Measurements from ENCODE around the gene TP53AIP1. TPM values are rescaled to one million over a fixed set of nuclear protein-coding genes. Genes with fewer than 3 reads are reported as not detected.

TP53AIP1 gene
- total RNA-seq, 4 donors from 2014 or later: 1.0 TPM; not detected in 3

- no peaks in the 10 kb centered on the region for H3K36me3 ChIP-seq
- no peaks in the 10 kb centered on the region for H3K4me1 ChIP-seq
- H3K4me3 ChIP-seq: no peak overlapping the region
- H3K27me3 ChIP-seq: no peaks in the 10 kb centered on the region
- no peak overlapping the region for H3K27ac ChIP-seq
- no peak for TF ChIP-seq POLR2A (IDR thresholded peaks at IDR 0.05)
- TF ChIP-seq, protein P1, sequence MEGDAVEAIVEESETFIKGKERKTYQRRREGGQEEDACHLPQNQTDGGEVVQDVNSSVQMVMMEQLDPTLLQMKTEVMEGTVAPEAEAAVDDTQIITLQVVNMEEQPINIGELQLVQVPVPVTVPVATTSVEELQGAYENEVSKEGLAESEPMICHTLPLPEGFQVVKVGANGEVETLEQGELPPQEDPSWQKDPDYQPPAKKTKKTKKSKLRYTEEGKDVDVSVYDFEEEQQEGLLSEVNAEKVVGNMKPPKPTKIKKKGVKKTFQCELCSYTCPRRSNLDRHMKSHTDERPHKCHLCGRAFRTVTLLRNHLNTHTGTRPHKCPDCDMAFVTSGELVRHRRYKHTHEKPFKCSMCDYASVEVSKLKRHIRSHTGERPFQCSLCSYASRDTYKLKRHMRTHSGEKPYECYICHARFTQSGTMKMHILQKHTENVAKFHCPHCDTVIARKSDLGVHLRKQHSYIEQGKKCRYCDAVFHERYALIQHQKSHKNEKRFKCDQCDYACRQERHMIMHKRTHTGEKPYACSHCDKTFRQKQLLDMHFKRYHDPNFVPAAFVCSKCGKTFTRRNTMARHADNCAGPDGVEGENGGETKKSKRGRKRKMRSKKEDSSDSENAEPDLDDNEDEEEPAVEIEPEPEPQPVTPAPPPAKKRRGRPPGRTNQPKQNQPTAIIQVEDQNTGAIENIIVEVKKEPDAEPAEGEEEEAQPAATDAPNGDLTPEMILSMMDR (IDR thresholded peaks at IDR 0.05): no peak
- DNase-seq: no peak
- H3K9me3 ChIP-seq: no peaks in the 10 kb centered on the region
- intact Hi-C loops (cut with DNase I; ENCODE audit: low total_unique reads): no loop called here
Measured at GRCh38 chr11:128911701-128912100, 31.0 kb downstream of the TP53AIP1 start.

- DNase-seq: no peak
- Histone ChIP-seq H3K36me3 (no peaks in the 10 kb centered on the region), H3K27me3 (no peaks in the 10 kb centered on the region), H3K4me1 (no peaks in the 10 kb centered on the region), H3K9me3 (no peaks in the 10 kb centered on the region), H3K27ac (no peak overlapping the region), H3K4me3 (no peak overlapping the region)
- TF ChIP-seq, protein P1 (IDR thresholded peaks at IDR 0.05): no peak
- TF ChIP-seq POLR2A (IDR thresholded peaks at IDR 0.05): no peak
- intact Hi-C loops (cut with DNase I; ENCODE audit: low total_unique reads): no loop called here
Measured at GRCh38 chr11:128911239-128911638, 31.4 kb downstream of the TP53AIP1 start.

DNA sequence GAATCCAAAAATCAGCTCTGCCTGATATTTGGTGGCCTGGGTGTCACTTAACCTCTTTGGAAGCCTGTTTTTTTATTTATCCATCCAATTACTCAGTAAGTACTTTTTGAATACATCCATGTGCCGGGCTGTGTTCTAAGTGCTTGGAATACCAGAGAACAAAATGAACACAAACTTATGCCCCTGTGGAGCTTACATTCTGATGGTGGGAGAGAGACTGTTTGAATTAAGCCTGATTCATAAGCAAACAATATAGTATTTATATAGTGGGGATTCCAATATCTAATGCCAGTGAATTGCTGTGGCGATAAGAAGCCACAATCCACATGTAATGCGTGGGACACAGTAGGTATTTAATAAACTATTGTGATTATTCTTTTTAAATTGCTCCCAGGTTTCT is 32.1 kb downstream of the TP53AIP1 start:
- intact Hi-C loops (cut with DNase I; ENCODE audit: low total_unique reads): no loop called here
- no peak overlapping the region for H3K4me3 ChIP-seq
- H3K9me3 ChIP-seq: no peaks in the 10 kb centered on the region
- no peak for DNase-seq
- H3K4me1 ChIP-seq: no peaks in the 10 kb centered on the region
- no peak for TF ChIP-seq POLR2A (IDR thresholded peaks at IDR 0.05)
- TF ChIP-seq, protein P1 (IDR thresholded peaks at IDR 0.05): no peak
- H3K36me3 ChIP-seq: no peaks in the 10 kb centered on the region
- H3K27ac ChIP-seq: no peak overlapping the region
- H3K27me3 ChIP-seq: no peaks in the 10 kb centered on the region

DNA sequence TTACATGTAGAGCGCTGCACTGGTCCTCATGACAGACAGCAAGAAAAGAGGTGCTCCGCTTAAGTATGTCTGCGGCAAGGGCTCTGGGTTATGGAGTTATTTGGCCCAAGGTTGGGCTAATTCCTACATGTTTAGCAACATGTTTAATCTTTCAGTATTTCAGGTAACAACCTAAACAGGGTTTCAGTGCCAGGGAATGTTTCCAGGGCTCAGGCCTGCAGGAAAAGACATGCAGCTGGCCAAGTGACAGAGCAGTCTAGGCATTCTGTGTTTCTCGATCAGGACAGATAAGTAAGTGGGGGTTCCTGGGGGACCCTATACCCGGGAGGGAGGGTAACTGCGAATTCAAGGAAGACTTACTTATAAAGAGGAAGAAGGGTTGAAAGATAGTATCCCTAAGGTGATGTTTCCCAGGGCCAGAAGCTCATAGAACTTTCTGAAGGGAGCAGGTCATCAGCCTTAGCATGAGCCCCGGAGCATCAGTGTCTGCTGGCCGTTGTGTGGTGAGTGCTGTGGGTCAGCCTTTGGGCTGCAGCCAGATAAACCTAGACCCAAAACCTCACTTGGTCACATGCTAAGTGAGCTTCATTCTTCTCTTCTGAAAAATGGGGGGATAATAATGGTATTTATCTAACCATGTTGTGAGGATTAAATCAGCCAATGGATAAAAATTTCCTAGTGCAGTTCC is 33.1 kb downstream of the TP53AIP1 start:
- intact Hi-C loops (cut with DNase I; ENCODE audit: low total_unique reads): no loop called here
- Histone ChIP-seq H3K27ac (no peak overlapping the region), H3K4me3 (no peak overlapping the region), H3K4me1 (no peaks in the 10 kb centered on the region), H3K36me3 (no peaks in the 10 kb centered on the region), H3K9me3 (no peaks in the 10 kb centered on the region), H3K27me3 (no peaks in the 10 kb centered on the region)
- DNase-seq: no peak
- TF ChIP-seq POLR2A (IDR thresholded peaks at IDR 0.05): no peak
- TF ChIP-seq, protein P1 (IDR thresholded peaks at IDR 0.05): no peak

DNA sequence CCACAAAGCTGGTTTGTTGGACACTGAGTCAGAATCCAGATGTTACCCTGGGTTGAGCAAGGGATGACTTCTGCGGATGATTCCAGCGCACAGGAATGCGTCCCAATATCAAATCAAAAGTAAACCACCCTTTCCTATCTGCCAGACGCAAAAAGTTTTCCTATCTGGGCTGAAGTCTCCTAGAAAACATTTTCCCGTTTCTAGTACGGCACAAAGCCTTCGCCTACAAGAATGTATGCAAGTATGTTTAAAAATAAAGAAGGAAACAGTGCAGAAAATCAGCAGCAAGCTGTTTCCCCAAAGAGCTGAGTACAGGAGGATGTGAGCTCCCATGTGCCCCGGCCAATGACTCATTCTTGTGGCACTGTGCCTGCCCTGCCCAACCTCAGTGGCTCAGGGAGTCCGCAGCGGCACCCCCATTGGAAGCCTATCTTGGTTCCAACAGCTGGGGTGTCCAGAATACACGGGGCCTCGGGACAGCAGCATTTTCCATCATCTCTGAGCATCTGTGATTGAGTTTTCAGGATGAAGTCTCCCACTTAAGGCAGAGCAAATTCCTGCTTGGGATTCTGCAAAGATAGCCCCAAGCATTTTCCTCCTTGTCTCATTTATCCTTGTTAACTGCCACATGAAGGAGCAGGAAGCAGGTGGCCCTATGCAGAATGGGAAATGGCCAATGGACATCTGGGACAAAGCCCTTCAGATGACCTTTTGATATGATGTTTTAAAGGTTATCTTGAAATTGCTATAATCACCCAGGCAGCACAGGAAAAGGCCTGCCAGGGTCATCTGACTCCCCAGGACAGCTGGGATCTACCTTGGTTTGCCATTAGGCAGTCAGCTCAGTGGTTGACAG is 34.1 kb downstream of the TP53AIP1 start:
- Histone ChIP-seq H3K4me3 (no peak overlapping the region), H3K27me3 (no peaks in the 10 kb centered on the region), H3K9me3 (no peaks in the 10 kb centered on the region), H3K4me1 (no peaks in the 10 kb centered on the region), H3K36me3 (no peaks in the 10 kb centered on the region), H3K27ac (no peak overlapping the region)
- intact Hi-C loops (cut with DNase I; ENCODE audit: low total_unique reads): no loop called here
- TF ChIP-seq, protein P1 (IDR thresholded peaks at IDR 0.05): no peak
- no peak for TF ChIP-seq POLR2A (IDR thresholded peaks at IDR 0.05)
- peak; percentile 33 to 36 for DNase-seq

Data from uterus (tissue), 4 donors.